K562 (cell line): ENCODE measurements around the gene GAP43. TPM values are rescaled to one million over a fixed set of nuclear protein-coding genes. Genes with fewer than 3 reads are reported as not detected.

Experiments used
- DEAF1 ChIP-seq: fragments of 450-650 bp; formaldehyde crosslinking; IDR thresholded peaks from 2 replicates; pipeline ENCODE4 v1.4.0; 2020; ENCODE audit warnings: mild to moderate bottlenecking, moderate library complexity
- PBX2 ChIP-seq, 2 experiments: IDR thresholded peaks in 1 of 2; conservative IDR thresholded peaks in 1 of 2; 2 replicates each; pipeline ENCODE4 v1.6.1; 2016; ENCODE audit warnings: low read depth in 2 of 2, mild to moderate bottlenecking in 1 of 2, missing compliant biosample characterization in 1 of 2, missing genetic modification characterization in 1 of 2, moderate library complexity in 1 of 2
- RBM15 ChIP-seq: fragments of 200-400 bp; formaldehyde crosslinking; IDR thresholded peaks from 2 replicates; pipeline ENCODE4 v1.6.1; 2018; ENCODE audit warnings: mild to moderate bottlenecking, low read length, moderate library complexity; ENCODE audit not compliant: insufficient read depth
- SUPT5H ChIP-seq: fragments of 450-650 bp; IDR thresholded peaks from 2 replicates; pipeline ENCODE4 v1.6.1; 2016
- ZBTB17 ChIP-seq: fragments of 450-650 bp; formaldehyde crosslinking; IDR thresholded peaks from 2 replicates; pipeline ENCODE4 v1.4.0; 2020; ENCODE audit warnings: mild to moderate bottlenecking
- polyA plus RNA-seq, 8 experiments: library from polyadenylated mRNA; depleted of rRNA in 4 of 8; stranded (reverse) in 5 of 8; unstranded in 3 of 8; fragments of >200 nt; fragmentation: Nextera tagmentation in 2 of 8; fragmentation: Illumina TruSeq in 1 of 8; extraction: Ambion mirVana in 2 of 8; extraction: Trizol in 1 of 8; gene quantifications; 2 replicates each; pipeline versions ENCODE4 v1.2.1 to v1.2.3, GENCODE V29; 2011 to 2014; ENCODE audit warnings: inconsistent platforms in 1 of 8, missing spikeins in 1 of 8
- total RNA-seq, 7 experiments: library from RNA; depleted of rRNA in 6 of 7; stranded (reverse); fragments of >200 nt in 6 of 7; fragmentation: Illumina TruSeq in 2 of 7; extraction: Trizol in 2 of 7; gene quantifications; 2 replicates each; pipeline versions ENCODE4 v1.2.1 to v1.2.3, GENCODE V29; 2011 to 2021; ENCODE audit warnings: low replicate concordance in 1 of 7
- TF ChIP-seq, protein P1 (sequence below): fragments of 450-650 bp; IDR thresholded peaks from 2 replicates; pipeline ENCODE4 v1.6.1; 2016; ENCODE audit warnings: missing biosample characterization, missing genetic modification characterization
- TF ChIP-seq, protein P2 (sequence below): fragments of 250-450 bp; sonication (Bioruptor Pico); IDR thresholded peaks from 2 replicates; pipeline ENCODE4 v1.8.0; 2021; ENCODE audit warnings: moderate library complexity, mild to moderate bottlenecking, inconsistent platforms

The GAP43 gene
- total and polyA plus RNA-seq, 9 of the 15 experiments (the other 6 are each of a cell fraction or from before 2014, with no cell fraction given), result 0.04 to 0.11 (median 0.09) TPM; not detected in 6

- no peak for TF ChIP-seq DEAF1 (CRISPR knock-in tag)
- TF ChIP-seq, protein P1, sequence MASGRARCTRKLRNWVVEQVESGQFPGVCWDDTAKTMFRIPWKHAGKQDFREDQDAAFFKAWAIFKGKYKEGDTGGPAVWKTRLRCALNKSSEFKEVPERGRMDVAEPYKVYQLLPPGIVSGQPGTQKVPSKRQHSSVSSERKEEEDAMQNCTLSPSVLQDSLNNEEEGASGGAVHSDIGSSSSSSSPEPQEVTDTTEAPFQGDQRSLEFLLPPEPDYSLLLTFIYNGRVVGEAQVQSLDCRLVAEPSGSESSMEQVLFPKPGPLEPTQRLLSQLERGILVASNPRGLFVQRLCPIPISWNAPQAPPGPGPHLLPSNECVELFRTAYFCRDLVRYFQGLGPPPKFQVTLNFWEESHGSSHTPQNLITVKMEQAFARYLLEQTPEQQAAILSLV (tag), result no peak
- no peak for TF ChIP-seq ZBTB17 (CRISPR knock-in tag)
- no peak for TF ChIP-seq SUPT5H
- TF ChIP-seq RBM15, result no peak
- TF ChIP-seq, protein P2, sequence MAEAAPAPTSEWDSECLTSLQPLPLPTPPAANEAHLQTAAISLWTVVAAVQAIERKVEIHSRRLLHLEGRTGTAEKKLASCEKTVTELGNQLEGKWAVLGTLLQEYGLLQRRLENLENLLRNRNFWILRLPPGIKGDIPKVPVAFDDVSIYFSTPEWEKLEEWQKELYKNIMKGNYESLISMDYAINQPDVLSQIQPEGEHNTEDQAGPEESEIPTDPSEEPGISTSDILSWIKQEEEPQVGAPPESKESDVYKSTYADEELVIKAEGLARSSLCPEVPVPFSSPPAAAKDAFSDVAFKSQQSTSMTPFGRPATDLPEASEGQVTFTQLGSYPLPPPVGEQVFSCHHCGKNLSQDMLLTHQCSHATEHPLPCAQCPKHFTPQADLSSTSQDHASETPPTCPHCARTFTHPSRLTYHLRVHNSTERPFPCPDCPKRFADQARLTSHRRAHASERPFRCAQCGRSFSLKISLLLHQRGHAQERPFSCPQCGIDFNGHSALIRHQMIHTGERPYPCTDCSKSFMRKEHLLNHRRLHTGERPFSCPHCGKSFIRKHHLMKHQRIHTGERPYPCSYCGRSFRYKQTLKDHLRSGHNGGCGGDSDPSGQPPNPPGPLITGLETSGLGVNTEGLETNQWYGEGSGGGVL, result no peak
- TF ChIP-seq PBX2 (CRISPR knock-in tag; IDR thresholded peaks at IDR 0.05; ENCODE audit: low read depth), result no peak
- no peak for TF ChIP-seq PBX2 (tag; conservative IDR thresholded peaks at IDR 0.05; ENCODE audit: low read depth)
These were observed 45.0 kb upstream of the GAP43 start (continued) for GRCh38 chr3:115578331-115578730.
